Embryonic facial prominence (tissue), 1 donor: Measurements from ENCODE around the gene MOGAT1.
A peak's percentile ranks its signal among the peaks of the same experiment; 100 is the strongest.

Source experiments
- DNase-seq: peaks from one replicate; pipeline ENCODE4 v3.0.0-alpha.2; 2016; ENCODE audit errors: extremely low spot score

The MOGAT1 gene, protein sequence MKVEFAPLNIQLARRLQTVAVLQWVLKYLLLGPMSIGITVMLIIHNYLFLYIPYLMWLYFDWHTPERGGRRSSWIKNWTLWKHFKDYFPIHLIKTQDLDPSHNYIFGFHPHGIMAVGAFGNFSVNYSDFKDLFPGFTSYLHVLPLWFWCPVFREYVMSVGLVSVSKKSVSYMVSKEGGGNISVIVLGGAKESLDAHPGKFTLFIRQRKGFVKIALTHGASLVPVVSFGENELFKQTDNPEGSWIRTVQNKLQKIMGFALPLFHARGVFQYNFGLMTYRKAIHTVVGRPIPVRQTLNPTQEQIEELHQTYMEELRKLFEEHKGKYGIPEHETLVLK

DNA sequence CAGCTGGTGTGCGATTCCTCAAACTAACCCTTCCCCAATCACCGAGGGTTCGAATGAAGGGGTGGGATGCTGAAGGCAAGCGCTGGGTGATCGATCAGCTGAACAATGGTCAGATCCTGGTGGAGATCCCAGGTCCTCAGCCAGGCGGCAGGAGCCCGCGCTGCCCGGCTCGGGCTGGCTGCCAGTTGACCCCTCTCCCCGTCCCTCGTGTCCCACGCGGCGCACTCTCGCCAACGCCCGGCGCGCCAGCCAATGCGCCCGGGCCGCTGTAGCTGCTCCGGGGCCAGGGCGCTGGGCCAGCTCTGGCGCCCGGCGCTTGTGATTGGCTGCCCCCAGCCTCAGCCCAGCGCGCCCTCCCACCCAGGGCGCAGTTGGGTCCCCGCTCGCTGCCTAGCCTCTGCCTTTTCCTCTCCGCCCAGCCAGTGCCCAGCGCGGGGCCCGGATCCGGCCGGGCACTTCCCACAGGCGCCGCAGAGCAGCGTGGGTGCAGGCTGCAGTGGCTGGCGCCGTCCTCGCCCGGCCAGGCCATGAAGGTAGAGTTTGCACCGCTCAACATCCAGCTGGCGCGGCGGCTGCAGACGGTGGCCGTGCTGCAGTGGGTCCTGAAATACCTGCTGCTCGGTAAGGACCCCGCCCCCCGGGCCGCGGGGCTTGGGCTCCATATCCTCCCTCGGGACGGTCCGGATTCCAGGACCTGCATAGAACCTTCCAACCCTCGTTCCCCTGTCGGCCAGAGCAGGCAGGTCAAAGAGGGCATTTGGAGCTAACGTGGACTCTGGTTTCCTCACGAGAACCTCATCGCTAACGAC is at the start of gene MOGAT1:
Gene MOGAT1 (plus strand): TSS at position 400 of the 809 bp plus-strand sequence. CDS start 128 bp downstream, at position 528.
- no peak for DNase-seq

DNA sequence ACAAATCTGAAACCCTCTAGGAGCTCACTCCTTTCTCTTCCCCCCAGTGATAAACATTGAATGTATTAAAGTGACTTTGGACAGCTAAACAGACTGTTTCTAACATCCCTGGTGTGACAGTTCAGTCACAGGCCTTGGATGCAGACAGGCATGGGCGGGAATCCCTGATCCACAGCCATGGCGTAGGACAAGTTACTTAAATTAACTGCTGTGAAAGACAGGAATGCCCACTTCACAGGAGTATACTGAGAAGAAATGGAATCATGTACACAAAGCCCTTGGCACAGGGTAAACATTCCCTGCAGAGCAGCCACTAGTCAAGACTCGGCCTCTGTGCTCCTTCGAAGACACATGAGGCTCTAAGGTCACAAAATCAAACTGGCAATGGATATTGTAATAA is 49.6 kb upstream of the MOGAT1 start:
- no peak for DNase-seq

DNA sequence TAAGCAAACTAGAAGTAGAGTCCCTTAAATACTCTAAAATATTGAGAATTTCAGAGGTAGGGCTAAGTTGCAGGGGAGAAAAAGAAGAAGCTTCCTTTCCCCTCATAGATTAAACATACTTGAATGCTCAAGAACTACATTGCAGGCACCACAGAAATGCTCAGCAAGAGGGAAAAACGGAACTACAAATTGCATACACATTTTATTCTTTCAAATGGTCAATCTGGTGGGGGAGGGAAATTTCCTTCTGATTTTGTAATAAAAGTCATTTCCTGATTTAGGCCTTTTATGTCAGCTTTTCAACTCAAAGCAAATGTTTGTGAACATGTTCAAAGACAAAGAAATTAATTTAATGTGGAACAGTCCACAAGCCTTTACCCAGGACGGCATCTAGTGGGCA is 48.5 kb upstream of the MOGAT1 start:
- no peak for DNase-seq

DNA sequence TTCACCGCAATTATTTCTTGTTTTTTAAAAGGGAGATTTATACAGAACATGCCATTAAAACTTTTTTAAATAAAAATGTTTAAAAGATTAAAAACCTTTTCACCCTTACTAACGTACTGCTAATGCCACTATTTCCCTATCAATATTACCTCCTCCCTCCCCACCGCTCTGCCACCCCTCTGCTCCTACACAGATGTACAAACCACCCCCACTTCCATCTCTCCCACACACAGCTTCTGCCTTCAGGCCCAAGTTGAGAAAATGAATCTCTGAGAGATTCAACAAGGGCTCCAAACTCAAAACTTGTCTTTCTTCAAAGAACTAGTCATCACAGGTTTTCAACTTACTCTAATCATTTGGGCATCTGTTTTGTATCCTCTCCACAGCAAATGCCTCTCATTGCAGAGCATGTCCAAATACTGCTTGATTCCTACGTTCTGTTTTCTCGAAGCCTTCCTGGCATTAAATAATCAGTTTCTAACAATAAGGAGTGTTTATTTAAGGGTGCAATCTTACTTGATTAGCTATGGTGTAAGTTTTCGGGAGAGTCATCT is 47.6 kb upstream of the MOGAT1 start:
- DNase-seq = no peak

DNA sequence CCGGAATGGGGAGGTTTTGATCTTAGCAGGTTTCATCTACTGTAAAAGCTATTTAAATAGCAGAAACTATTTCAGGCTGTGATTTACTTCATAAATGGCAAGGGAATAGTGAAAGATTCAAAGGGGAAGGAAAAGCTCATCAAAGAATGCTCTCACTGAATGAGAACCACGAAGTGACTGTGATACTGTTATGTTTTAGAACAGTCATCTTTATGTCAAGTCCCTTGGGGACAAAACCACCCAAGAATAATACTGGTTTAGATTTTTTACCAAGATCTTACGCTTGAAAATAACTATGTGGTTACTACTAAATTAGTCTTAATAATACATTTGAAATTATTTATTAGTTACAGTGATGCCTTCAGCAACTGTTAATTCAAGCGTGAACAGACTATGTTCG is 43.7 kb upstream of the MOGAT1 start:
- no peak for DNase-seq

DNA sequence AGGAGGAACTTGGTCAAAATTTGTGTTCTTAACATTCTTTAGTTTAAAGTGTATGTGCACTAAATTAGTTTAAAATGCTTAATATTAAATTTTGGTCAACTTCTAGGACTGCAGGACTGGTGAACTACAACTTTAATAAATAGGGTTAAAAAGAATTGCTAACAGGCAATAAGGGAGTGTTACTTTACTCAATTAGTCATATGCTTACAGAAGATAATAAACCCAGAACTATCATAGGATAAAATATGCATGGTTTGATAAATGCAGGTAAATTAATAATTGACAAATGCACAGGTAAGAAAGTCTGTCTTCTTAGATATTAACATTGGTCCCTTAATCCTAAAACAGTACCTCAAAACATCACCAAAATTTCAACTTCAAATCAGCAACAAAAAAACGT is 36.2 kb upstream of the MOGAT1 start:
- DNase-seq = no peak

DNA sequence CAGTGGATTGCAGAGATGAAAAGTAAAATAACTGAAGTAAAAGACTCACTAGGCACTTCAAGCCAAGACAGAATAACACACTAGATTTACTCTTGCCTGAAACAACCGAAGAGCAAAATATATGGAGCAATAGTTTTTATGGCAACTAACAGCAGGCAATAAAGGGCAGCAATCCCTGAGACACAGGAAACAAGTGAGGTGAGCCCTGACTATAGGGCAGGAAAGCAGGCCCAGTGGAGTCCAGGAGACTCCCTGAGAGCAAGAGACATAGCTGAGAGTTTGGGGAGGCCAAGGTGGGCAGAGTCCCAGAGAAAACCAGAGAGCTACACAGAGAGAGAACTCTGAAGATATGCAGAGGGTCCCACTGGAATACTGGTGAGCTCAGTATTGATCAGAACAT is 34.4 kb upstream of the MOGAT1 start:
- no peak for DNase-seq

DNA sequence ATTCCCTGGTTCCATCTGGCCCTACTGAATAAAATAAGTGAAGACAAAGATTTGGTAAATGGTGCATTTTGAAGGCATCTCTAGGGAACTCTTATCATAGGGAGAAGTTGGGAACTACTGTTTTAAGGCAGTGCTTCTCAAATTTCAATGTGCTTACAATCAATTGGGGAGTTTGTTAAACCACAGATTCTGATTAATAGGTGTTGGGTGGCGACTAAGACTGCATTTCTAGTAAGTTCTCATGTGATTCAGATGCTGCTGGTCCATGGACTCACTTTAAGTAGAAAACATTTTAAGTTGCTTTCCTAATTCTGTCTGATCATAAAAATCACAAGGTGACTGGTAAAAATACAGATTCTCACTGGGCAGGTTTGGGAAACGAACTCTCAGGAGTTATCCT is 30.1 kb upstream of the MOGAT1 start:
- DNase-seq = no peak

DNA sequence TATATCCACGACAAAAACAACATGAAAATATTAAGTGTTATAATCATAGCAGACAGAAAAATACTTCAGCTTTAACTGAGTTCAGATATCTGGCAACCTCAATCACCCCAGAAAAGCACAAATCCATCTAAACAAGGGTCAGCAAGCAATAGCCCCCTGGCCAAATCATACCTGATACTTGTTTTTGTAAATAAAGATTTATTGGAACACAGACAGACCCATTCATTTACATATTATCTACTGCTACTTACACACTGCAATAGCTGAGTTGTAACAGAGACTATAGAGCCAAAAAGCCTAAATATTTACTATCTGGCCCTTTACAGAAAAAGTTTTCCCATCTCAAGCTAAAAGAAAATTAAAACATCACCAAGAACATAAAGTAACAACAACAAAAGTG is 28.3 kb upstream of the MOGAT1 start:
- no peak for DNase-seq

DNA sequence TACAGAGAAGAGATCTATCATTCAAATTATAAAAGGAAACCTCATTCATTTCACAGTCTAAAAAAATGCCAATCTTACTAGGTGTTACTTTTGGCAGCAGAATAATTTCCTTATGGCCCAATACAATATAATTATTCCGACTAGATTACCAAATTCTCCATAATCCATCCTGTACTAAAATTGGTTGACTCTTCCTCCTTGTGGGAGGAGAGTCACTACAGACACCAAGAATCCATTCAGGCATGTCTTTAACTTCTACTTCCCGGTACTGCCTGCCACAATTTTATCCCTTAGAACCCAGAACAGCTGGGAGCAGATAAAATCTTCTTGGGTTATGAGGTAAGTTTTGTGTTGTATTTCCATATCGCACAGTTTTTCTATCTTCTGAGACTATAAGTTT is 25.4 kb upstream of the MOGAT1 start:
- DNase-seq = no peak

DNA sequence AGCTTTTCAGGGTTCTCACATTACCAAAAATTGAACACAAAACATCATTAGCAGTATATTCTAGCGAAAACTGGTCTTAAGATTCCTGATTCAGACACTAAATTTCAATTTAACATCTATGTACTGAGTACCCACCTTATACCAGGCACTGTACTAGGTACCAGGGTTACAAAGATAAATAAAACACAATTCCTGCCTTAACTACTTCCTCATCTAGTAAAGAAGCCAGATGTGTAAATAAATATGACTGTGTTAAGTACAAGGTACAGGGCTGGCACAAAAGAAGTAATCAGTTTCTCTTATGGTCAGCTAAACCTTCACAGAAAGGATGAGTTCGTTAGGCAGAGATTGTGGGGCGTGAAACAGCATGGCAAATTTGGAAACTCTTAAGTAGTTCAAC is 21.7 kb upstream of the MOGAT1 start:
- DNase-seq = no peak

DNA sequence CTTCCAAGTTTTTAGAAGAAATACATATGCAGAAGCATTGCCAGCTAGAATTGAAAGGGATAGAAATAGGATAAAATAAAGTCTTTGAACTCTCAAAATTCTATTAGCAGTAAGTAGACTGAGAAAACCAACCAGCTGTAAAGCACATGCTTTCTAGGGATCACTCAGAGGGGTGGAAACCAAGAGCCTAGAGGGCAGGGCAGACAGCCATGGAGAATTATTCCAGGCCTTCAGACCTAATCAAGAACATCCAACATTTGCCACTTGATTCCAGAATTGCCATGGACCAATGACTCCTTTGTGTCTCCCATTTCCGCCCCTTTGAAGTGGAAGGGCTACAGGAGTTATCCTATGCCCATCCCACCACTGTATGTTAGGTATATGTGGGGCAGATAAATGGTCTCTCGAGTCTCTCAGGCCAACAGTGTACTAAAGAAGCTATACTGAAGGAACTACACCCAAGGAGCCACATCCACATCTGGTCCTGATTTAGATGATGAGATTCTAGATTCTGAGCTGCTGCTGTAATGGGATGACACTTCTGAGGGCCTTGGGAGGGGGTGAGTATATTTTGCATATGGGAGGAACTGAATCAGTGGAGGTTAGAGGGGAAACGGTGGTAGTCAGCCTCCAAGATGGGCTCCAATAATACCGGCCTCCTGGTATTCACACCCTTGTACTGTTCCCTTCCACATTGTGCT is 19.6 kb upstream of the MOGAT1 start:
- DNase-seq = no peak

DNA sequence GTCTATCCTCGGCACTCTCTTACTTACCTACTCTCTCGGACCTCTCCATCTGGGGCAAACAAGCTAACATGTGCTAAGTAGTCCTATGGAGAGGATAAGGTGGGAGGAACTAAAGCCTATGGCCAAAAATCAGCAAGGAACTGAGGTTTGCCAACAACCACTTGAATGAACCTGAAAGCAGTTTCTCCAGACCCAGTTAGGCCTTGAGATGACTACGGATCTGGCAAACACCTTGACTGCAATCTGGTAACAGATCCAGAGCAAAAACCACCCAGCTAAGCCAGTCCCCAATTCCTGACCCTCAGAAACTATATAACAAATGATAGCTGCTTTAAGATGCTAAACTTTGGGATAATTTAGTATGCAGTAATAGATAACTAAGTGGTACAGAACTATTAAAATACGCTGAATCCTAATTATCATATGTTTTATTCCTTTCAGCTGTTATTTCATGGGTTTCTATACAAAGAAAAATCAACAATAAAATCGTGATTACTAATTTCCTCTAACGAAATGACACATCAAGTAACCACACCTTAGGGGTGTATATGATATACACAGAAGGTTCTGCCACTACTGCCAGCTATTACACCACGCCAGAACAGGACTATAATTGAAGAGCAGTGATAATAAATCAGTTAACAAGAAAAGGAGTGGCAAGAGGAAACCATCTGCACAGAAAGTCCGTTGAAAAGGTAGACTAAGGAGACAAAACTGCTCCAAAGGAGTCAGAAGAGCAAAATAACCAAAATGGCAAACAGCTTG is 18.8 kb upstream of the MOGAT1 start:
- no peak for DNase-seq

DNA sequence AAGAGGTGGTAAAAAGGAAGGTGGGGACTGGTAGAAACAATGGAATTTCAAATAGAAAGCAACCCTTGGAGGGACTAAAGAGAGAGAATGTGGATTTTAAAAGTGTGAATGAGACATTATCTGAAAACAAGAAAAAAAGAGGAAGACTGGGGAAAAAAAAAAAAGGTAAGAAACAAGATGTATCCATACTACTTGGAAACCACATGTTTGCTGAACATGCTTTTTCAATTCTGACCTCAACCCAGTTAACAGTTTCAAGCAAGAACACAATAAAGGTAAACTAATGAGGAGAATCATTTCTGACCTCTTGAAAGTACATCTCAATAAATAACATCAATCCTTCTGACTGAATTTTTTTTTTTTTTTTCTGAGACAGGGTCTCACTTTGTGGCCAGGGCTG is 18.2 kb upstream of the MOGAT1 start:
- no peak for DNase-seq

DNA sequence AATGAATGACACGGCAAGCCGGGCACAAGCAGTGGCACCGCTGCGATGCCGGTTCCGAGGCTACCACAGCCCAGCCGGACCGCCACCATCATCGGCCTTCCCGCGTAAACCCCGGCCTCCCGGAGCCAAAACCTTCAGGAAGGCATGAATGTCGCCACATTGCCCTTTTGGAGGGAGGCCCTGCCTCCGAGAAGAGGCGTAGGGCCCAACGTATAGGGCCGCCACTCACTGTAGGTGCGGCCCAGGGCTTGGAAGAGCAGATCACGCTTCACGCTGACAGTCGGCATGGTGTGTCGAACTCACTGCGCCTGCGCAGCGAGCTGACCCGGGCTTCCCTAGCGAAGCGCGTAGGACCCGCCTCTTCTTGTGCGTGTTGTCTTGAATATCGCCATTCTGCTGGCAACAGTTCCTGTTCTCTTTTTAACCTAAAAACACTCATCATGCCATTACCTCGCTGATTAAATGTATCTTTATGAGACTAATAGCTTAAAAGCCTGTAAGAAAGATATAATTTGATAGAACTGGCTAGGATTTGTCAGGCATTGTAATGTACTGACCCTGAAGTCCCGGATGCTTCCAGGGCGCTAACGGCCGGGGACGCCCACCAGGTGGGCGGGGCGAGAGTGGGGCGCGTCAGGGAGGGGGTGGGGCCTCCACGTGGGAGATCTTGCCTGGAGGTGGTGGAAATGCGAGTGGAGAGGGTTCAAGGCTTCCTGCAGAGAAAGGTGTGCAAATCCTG is 15.5 kb upstream of the MOGAT1 start, which contains the start of gene FARSB:
Gene FARSB (minus strand): TSS at position 306 of the 739 bp plus-strand sequence. CDS start 19 bp downstream, at position 287.
- DNase-seq = peak; percentile 93

DNA sequence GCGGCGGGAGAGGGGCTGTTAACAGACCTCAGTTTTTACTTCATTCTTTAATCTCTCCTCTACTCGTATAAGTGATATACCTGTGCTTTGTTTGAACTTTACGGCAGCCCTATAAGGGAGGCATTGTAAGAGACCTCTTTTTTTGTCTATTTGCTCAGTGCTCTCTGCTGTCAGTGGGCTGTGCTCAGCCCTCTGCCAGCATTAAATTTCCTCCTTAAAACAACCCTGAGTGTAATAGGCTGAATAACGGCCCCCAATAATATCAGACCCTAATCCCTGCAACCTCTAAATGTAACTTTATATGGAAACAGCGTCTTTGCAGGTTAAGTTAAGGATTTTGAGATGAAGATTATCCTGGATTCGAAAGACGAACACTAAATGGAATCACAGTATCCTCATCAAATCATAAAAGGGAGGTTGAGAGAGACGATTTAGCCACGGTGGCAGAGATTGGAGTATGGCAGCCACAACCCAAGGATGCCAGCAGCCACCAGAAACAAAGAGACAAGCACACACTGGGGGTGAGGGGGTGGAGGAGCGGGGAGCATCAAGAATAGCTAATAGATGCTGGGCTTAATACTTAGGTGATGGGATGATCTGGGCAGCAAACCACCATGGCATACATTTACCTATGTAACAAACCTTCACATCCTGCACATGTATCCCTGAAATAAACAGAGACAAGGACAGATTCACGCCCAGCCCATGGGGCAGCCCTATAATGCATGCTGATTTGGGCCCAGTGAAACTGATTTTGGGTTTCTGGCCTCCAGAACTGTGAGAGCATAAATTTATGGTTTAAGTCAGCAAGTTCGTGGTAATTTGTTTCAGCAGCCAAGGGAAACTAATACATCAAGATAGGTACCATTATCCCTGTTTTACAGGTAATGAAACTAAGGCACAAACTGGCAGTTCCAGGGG is 14.7 kb upstream of the MOGAT1 start:
- no peak for DNase-seq

DNA sequence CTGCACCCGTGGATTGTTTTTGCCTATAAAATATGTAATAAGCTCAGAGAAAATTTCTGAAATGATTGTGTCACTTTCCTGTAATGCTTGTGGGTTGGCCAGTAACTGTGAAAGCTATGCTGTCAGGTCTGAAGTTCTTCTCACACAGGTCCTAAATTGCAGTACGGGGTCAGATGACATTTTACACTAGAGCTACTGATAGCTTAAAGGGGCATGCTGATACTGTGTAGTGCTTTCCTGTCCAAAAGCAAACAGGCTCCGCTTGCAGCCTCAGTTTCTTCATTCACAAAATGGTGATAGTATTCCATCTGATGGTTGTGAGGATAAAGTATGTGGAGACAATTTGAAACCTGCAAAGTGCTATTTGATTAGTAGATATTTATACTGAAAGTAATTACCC is 8.0 kb upstream of the MOGAT1 start:
- DNase-seq = no peak

DNA sequence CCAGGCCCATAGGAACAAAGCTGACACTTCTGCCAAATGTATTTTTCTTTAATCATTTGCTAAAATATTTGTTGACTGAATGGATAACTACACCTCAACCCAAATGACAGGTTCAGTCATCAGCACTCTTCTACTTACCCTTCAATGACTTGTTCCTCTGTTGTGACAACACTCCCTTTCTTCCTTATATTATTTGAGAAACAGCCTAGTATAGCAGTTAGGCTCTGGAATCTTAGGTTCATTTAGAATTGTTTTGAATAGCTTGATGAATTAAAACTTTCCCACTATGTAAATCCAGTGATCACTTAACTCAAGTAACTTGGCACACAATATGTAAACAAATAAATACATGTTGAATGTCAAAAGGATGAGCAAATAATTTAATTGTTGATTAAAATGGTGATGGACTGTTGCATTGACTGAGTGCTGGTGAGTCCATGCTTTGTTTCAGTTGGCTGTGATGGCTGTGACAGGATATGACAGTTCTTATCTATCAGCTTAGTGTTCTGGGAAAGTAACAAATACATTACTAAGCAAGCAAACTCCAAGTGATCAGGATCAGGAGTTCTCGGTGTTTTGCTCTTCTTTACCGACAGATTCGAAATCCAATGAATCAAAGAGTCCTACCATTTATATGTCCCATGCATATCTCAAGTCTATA is 2.8 kb upstream of the MOGAT1 start:
- no peak for DNase-seq

DNA sequence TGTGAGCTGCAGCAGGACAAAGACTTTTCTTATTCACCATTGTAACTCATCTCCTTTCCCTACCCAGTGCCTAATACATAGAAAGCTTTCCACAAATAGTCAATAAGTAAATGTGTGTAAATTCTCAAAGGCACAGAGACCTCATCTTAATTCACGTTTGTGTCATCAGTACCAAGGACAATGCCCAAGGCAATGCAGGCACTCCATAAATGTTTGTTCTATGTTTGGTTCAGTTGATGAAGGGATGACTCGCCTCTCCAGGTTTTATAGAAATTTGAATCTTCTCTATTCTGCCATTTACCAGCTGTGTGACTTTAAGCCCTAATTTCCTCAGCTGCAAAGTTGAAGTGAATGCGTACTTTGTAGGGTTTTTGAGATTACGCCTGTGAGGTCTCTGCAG is 2.1 kb upstream of the MOGAT1 start:
- no peak for DNase-seq
